ENCODE results near the gene TDP2. TPM values are rescaled to one million over a fixed set of nuclear protein-coding genes. Genes with fewer than 3 reads are reported as not detected.
"Not testable (repeated sequence)": the region's sequence is repeated elsewhere in the genome, so short reads cannot be mapped to it uniquely, and the experiment has no call there.

TDP2 gene
- polyA plus RNA-seq, 3 donors, result 61.0 to 71.8 (median 63.6) TPM

- no peak for DNase-seq (ENCODE audit: extremely low read depth in 1 of 11, low read depth in 9 of 11, low spot score in 4 of 11)
These were observed 23.9 kb upstream of the TDP2 start for GRCh38 chr6:24690593-24690992.

- no peak for DNase-seq (ENCODE audit: extremely low read depth in 1 of 11, low read depth in 9 of 11, low spot score in 4 of 11)
These were observed 23.3 kb upstream of the TDP2 start for GRCh38 chr6:24689964-24690363.

- no peak for DNase-seq (ENCODE audit: extremely low read depth in 1 of 11, low read depth in 9 of 11, low spot score in 4 of 11)
These were observed 20.2 kb upstream of the TDP2 start for GRCh38 chr6:24686946-24687345.

- no peak for DNase-seq (ENCODE audit: extremely low read depth in 1 of 11, low read depth in 9 of 11, low spot score in 4 of 11)
These were observed 19.7 kb upstream of the TDP2 start for GRCh38 chr6:24686408-24686807.

GRCh38 chr6:24683297-24684296 is 16.9 kb upstream of the TDP2 start:
- no peak for DNase-seq (ENCODE audit: extremely low read depth in 1 of 11, low read depth in 9 of 11, low spot score in 4 of 11)

- DNase-seq (ENCODE audit: extremely low read depth in 1 of 11, low read depth in 9 of 11, low spot score in 4 of 11), result no peak
These were observed 13.9 kb upstream of the TDP2 start for GRCh38 chr6:24680582-24680981.

- DNase-seq (ENCODE audit: extremely low read depth in 1 of 11, low read depth in 9 of 11, low spot score in 4 of 11), result not testable (repeated sequence)
These were observed 12.2 kb upstream of the TDP2 start for GRCh38 chr6:24678792-24679352.

GRCh38 chr6:24673625-24674024 is 6.9 kb upstream of the TDP2 start:
- DNase-seq (ENCODE audit: extremely low read depth in 1 of 11, low read depth in 9 of 11, low spot score in 4 of 11), result no peak

GRCh38 chr6:24672620-24673182 is 6.0 kb upstream of the TDP2 start:
- DNase-seq (ENCODE audit: extremely low read depth in 1 of 11, low read depth in 9 of 11, low spot score in 4 of 11), result no peak

- not testable (repeated sequence) for DNase-seq (ENCODE audit: extremely low read depth in 1 of 11, low read depth in 9 of 11, low spot score in 4 of 11)
These were observed 4.4 kb upstream of the TDP2 start for GRCh38 chr6:24671077-24671476.

- DNase-seq (ENCODE audit: extremely low read depth in 1 of 11, low read depth in 9 of 11, low spot score in 4 of 11), result not testable (repeated sequence)
These were observed 3.8 kb upstream of the TDP2 start for GRCh38 chr6:24670492-24670891.

- DNase-seq (ENCODE audit: extremely low read depth in 1 of 11, low read depth in 9 of 11, low spot score in 4 of 11), result no peak
These were observed 2.3 kb upstream of the TDP2 start for GRCh38 chr6:24668997-24669361.

GRCh38 chr6:24668066-24668996 is 1.6 kb upstream of the TDP2 start:
- DNase-seq (ENCODE audit: extremely low read depth in 1 of 11, low read depth in 9 of 11, low spot score in 4 of 11), result not testable (repeated sequence)

- DNase-seq (ENCODE audit: extremely low read depth in 1 of 11, low read depth in 9 of 11, low spot score in 4 of 11), result peak in 5 of 11 donors; percentile 9 to 35 (median 23)
These were observed 692 bp upstream of the TDP2 start for GRCh38 chr6:24667378-24667803.

GRCh38 chr6:24666097-24666640 is 530 bp downstream of the TDP2 start:
- peak in 5 of 11 donors; percentile 14 to 32 (median 30) for DNase-seq (ENCODE audit: extremely low read depth in 1 of 11, low read depth in 9 of 11, low spot score in 4 of 11)

GRCh38 chr6:24664046-24664987 is 2.4 kb downstream of the TDP2 start:
- no peak for DNase-seq (ENCODE audit: extremely low read depth in 1 of 11, low read depth in 9 of 11, low spot score in 4 of 11)

GRCh38 chr6:24663189-24663588 is 3.5 kb downstream of the TDP2 start:
- no peak for DNase-seq (ENCODE audit: extremely low read depth in 1 of 11, low read depth in 9 of 11, low spot score in 4 of 11)

GRCh38 chr6:24662236-24662635 is 4.5 kb downstream of the TDP2 start:
- no peak for DNase-seq (ENCODE audit: extremely low read depth in 1 of 11, low read depth in 9 of 11, low spot score in 4 of 11)

Data from renal cortex interstitium (tissue), 11 donors.